ENCODE results near the gene TMEM107.
"Not testable (repeated sequence)": the region's sequence is repeated elsewhere in the genome, so short reads cannot be mapped to it uniquely, and the experiment has no call there.

Gene TMEM107

DNA sequence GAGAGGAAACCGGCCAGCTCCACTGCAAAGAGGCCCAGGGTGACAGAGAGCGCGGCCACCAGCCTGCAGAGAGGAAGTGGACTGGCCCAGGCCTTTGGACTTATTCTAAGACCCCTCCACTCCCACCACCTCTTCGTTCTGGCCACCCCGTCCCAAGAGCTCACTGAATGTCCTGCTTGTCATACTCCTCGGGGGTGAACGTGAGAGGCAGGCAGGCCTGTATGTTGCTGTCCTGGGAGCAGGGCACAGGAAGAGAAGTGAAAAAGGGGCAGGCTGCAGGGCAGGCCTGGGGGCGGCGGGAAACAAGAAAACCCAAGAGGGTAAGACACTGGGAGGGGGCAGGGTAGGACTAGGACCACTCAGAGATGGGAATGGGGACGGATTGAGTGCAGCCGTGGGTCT is 384 bp downstream of the TMEM107 start:
- TF ChIP-seq, protein P1, sequence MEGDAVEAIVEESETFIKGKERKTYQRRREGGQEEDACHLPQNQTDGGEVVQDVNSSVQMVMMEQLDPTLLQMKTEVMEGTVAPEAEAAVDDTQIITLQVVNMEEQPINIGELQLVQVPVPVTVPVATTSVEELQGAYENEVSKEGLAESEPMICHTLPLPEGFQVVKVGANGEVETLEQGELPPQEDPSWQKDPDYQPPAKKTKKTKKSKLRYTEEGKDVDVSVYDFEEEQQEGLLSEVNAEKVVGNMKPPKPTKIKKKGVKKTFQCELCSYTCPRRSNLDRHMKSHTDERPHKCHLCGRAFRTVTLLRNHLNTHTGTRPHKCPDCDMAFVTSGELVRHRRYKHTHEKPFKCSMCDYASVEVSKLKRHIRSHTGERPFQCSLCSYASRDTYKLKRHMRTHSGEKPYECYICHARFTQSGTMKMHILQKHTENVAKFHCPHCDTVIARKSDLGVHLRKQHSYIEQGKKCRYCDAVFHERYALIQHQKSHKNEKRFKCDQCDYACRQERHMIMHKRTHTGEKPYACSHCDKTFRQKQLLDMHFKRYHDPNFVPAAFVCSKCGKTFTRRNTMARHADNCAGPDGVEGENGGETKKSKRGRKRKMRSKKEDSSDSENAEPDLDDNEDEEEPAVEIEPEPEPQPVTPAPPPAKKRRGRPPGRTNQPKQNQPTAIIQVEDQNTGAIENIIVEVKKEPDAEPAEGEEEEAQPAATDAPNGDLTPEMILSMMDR (IDR thresholded peaks at IDR 0.05; ENCODE audit: control insufficient read depth, extremely low read depth, insufficient read depth), result no peak
- H3K4me3 ChIP-seq (ENCODE audit: low read depth, low read length), result peak overlapping the region; percentile 73
- DNase-seq (ENCODE audit: low read depth), result no peak

GRCh38 chr17:8173871-8174322 is 2.3 kb downstream of the TMEM107 start:
- TF ChIP-seq, protein P1 (IDR thresholded peaks at IDR 0.05; ENCODE audit: control insufficient read depth, extremely low read depth, insufficient read depth), result no peak
- H3K4me3 ChIP-seq (ENCODE audit: low read depth, low read length), result peak overlapping the region; percentile 54
- DNase-seq (ENCODE audit: low read depth), result no peak

GRCh38 chr17:8173056-8173870 is 2.9 kb downstream of the TMEM107 start:
- peak; percentile 98 for DNase-seq (ENCODE audit: low read depth)
- TF ChIP-seq, protein P1 (IDR thresholded peaks at IDR 0.05; ENCODE audit: control insufficient read depth, extremely low read depth, insufficient read depth), result no peak
- peak overlapping the region; percentile 54 for H3K4me3 ChIP-seq (ENCODE audit: low read depth, low read length)

DNA sequence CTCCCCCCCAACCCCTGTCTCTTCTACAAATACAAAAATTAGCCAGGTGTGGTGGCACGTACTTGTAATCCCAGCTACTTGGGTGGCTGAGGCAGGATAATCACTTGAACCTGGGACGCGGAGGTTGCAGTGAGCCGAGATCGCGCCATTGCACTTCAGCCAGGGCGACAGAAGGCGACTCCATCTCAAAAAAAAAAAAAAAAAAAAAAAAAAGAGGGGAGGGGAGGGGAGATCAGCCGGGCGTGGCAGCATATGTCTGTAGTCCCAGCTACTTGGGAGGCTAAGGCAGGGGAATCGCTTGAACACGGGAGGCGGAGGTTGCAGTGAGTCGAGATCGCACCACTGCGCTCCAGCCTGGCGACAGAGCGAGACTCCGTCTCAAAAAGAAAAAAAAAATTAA is 6.0 kb downstream of the TMEM107 start:
- not testable (repeated sequence) for DNase-seq (ENCODE audit: low read depth); H3K4me3 ChIP-seq (ENCODE audit: low read depth, low read length)

DNA sequence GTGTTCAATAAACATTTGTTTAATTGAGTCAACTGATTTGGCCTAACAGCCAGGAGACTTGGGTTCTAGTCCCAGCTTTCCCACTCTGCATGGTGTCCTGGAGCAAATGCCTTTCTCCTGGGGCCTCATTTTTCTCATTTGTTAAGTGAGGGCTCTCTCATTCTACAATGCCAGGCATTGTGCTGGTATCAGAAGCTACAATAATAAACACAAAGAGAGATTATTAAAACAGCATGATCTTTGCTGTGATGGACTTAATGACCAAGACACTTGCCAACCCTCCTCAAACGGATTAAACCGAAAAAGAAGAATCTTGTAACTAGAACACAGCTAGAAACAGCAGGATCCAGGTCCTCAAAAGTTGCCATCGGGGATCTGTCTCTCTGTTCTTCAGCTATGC is 8.7 kb downstream of the TMEM107 start:
- TF ChIP-seq, protein P1 (IDR thresholded peaks at IDR 0.05; ENCODE audit: control insufficient read depth, extremely low read depth, insufficient read depth), result no peak
- no peak for DNase-seq (ENCODE audit: low read depth)
- no peak overlapping the region for H3K4me3 ChIP-seq (ENCODE audit: low read depth, low read length)

- TF ChIP-seq, protein P1 (IDR thresholded peaks at IDR 0.05; ENCODE audit: control insufficient read depth, extremely low read depth, insufficient read depth), result no peak
- H3K4me3 ChIP-seq (ENCODE audit: low read depth, low read length), result no peak overlapping the region
- DNase-seq (ENCODE audit: low read depth), result no peak
Observed at GRCh38 chr17:8166731-8167130, 9.4 kb downstream of the TMEM107 start.

GRCh38 chr17:8164815-8165131 is 11.4 kb downstream of the TMEM107 start:
- TF ChIP-seq, protein P1 (IDR thresholded peaks at IDR 0.05; ENCODE audit: control insufficient read depth, extremely low read depth, insufficient read depth), result no peak
- no peak overlapping the region for H3K4me3 ChIP-seq (ENCODE audit: low read depth, low read length)
- DNase-seq (ENCODE audit: low read depth), result no peak
